Cardiac septum (tissue), 1 donor: Measurements from ENCODE around the gene KIAA0513. TPM values are rescaled to one million over a fixed set of nuclear protein-coding genes. Genes with fewer than 3 reads are reported as not detected.
A peak's percentile ranks its signal among the peaks of the same experiment; 100 is the strongest.

Source experiments
- DNase-seq: peaks from one replicate; pipeline ENCODE4 v3.0.0-alpha.2; 2020; ENCODE audit warnings: low spot score
- intact Hi-C: fragments of 100-400 bp; cut with DNase I; formaldehyde crosslinking; loops from one replicate; pipeline ENCODE4 v1.14.0; 2022
- total RNA-seq: library from RNA; stranded (reverse); fragmentation: NEBNext Ultra II Directional; extraction: Animal tissue kit (Norgen Biotek cat#: 25700); gene quantifications from one replicate; pipeline ENCODE4 v1.2.1, GENCODE V29; 2021
- donor health status: DM: no; HTN: no; CAD: no.

Gene KIAA0513
- total RNA-seq, 1 donor from 2014 or later, result 8.3 TPM

DNA sequence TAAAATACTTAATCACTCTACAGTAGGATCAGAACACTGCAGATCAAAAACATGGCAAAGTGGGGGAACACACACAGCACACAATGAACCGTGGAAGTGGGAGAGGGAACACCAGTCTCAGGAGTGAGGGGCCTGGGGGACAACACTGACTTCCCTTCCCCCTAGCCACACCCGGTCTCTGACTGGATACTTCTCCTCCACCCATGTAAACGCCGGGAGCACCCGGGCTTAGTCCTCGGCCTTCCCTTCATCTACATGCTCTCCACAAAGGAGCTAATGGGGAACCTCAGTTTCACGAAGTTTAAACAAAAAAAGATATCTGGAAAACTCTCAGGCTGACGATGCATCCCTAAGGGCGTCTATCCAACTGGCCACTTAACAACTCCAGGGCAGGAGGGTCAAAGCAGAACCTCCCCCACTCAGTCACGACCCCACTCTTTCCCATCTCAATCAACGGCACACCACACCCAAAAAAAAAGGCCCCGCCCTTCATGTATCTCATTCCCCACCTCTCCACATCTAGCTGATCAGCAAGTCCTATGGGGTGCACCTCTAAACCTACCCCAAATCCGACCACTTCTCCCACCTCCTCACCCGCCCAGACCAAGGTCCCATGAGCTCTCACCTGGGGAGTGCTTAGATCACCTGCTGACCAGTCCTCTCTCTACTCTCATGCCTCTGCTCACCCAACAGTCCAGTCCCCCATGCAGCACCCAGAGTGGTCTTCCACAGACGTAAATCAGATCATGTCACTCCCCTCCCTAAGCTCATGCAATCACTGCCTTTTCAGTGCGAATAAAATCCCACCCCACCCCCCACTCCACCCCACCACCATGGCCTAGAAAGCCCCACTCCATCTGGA lies 23.6 kb upstream of the KIAA0513 start:
- intact Hi-C loops, result no loop called here
- DNase-seq, result no peak

DNA sequence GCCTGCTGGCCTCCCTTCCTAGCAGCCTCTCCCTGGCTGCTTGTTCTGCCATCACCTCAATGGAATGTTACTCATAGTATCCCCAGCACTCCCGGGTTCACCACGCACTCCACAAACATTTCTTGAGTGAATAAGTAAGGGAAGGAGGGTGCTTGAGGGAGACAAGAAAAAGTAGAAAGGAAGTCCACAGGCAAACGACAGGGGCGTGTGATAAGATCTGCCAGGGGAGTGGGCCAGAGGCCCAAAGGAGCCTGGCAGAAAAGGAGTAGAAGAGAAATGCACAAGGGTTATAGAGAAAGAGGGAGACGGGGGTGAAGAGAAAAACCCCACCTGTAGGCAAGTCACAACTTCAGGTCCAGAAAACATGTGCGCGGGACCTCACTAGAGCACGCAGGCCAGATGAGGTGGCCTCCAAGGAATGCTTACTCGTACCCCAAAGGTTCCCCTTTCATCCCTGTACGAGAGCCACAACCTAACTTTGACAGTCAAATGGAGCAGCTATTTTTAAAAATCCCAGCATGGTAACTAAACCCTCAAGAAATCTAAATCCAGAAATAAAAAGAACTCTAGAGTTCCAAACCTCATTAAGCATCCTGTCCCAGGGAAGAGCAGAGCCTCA lies 22.9 kb upstream of the KIAA0513 start:
- no peak for DNase-seq
- intact Hi-C loops, result no loop called here

DNA sequence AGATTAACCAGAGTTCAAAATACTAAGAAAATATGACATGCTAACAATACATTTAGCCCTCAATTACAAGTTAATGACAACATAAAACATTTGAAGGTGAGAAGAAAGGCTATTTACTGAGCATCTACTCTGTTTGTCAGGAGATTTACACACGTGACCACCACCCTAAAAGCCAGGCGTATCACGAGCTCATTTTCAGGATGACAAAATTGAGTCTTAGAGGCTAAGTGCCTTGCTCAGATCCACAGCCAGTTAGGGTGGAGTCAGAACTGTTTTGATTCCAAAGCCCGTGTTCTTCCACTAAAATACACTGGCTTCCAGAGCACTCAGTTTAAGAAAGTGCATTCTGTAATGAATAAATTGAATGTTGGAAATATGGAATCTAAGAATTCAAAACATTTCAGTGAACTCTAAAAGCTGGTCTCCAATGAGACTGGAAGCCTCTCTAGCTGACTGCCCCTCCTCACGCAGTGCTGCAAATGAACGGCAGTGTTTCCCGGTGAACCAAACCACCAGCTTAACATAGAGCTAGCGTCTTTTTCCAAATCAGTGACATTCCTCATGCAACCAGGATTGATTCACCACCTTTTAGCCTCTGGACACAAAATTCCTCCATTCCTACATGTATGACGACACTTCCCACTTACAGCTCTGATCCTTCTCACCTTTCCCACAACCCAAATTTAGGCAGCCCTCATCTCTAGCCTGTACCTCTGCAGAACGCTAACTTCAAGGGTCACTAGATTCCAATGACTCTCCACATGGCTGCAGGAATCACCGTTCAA lies 22.1 kb upstream of the KIAA0513 start:
- DNase-seq, result no peak
- intact Hi-C loops, result no loop called here

GRCh38 chr16:85006639-85007038 lies 21.0 kb upstream of the KIAA0513 start:
- intact Hi-C loops, result no loop called here
- DNase-seq, result no peak

DNA sequence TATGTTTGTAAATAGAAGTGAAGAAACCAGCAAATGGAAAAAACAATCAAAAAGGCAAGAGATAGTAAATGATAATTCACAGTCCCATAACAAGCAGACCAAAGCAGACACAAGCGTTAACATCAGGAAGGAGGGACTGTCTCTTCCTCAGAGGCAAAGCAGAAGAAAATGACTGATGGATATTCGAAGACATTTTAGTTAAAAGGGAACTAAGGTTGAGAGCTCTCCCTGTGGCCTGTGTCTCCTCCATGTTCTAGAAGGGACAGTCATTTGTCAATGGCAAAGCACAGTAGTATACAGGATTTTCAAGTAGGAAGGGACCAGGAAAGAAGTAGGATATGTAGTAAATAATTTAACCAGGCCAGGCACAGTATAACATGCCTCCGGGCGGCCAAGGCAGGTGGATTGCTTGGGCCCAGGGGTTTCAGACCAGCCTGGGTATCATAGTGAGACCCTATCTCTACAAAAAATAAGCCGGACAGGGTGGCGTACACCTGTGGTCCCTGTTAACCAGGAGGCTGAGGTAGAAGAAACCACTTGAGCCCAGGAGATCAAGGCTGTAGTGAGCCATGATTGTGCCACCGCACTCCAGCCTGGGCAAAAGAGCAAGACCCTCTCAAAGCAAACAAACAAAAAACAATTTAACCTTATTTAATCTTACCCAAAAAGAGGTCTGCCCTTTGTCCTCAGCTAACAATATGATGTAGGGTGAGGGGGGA lies 19.9 kb upstream of the KIAA0513 start:
- no peak for DNase-seq
- intact Hi-C loops, result no loop called here

GRCh38 chr16:85008271-85008670 lies 19.3 kb upstream of the KIAA0513 start:
- intact Hi-C loops, result no loop called here
- DNase-seq, result no peak

GRCh38 chr16:85010446-85010930 lies 17.1 kb upstream of the KIAA0513 start:
- intact Hi-C loops, result loop anchor here (2.0 kb wide), 1 partner anchor 16 kb away; the partner anchor contains the start of gene KIAA0513
- no peak for DNase-seq

- intact Hi-C loops, result loop anchor here (2.0 kb wide), 1 partner anchor 16 kb away; the partner anchor contains the start of gene KIAA0513
- peak; percentile 94 for DNase-seq
Measured at GRCh38 chr16:85010931-85011845, 16.4 kb upstream of the KIAA0513 start, which contains the start of gene ZDHHC7. Gene ZDHHC7 (minus strand): TSS chr16:85011535. CDS start chr16:84990618, 20,917 bp downstream.

- intact Hi-C loops, result loop anchor here (2.0 kb wide), 1 partner anchor 15 kb away; the partner anchor contains the start of gene KIAA0513
- DNase-seq, result no peak
Measured at GRCh38 chr16:85011846-85012284, 15.7 kb upstream of the KIAA0513 start.

GRCh38 chr16:85014311-85014710 lies 13.3 kb upstream of the KIAA0513 start:
- intact Hi-C loops, result no loop called here
- DNase-seq, result no peak

GRCh38 chr16:85015481-85016187 lies 12.0 kb upstream of the KIAA0513 start:
- no peak for DNase-seq
- intact Hi-C loops, result no loop called here

- no peak for DNase-seq
- intact Hi-C loops, result no loop called here
Measured at GRCh38 chr16:85017151-85017550, 10.4 kb upstream of the KIAA0513 start.

GRCh38 chr16:85017633-85018032 lies 10.0 kb upstream of the KIAA0513 start:
- intact Hi-C loops, result no loop called here
- DNase-seq, result no peak

- DNase-seq, result no peak
Measured at GRCh38 chr16:85018529-85019236, 8.9 kb upstream of the KIAA0513 start.

GRCh38 chr16:85019659-85020245 lies 7.8 kb upstream of the KIAA0513 start:
- intact Hi-C loops, result no loop called here
- DNase-seq, result no peak

More at GRCh38 chr16:85018529-85019236, 8.9 kb upstream of the KIAA0513 start:
- intact Hi-C loops, result no loop called here
